HepG2 (cell line): ENCODE measurements around the gene NHSL1. TPM values are rescaled to one million over a fixed set of nuclear protein-coding genes. Genes with fewer than 3 reads are reported as not detected.

Source experiments
- ARNT ChIP-seq: fragments of 450-650 bp; IDR thresholded peaks from 2 replicates; pipeline ENCODE4 v1.6.1; 2017
- FOXA1 ChIP-seq, 2 experiments: fragments of 450-650 bp in 1 of 2; sonication (generic) in 1 of 2; formaldehyde crosslinking in 1 of 2; IDR thresholded peaks; 2 replicates each; pipeline versions ENCODE4 v1.4.0 to v1.6.1; 2016 to 2020; ENCODE audit warnings: missing genetic modification reagents in 1 of 2
- KLF16 ChIP-seq, 2 experiments: sonication (generic) in 1 of 2; formaldehyde crosslinking in 1 of 2; IDR thresholded peaks; 2 replicates each; pipeline versions ENCODE4 v1.6.1 to v1.8.0; 2016 to 2023; ENCODE audit warnings: missing genetic modification reagents in 2 of 2, missing compliant biosample characterization in 1 of 2
- NFE2 ChIP-seq: sonication (generic); formaldehyde crosslinking; IDR thresholded peaks from 2 replicates; pipeline ENCODE4 v1.4.0; 2020; ENCODE audit warnings: missing genetic modification reagents
- NR3C1 ChIP-seq: sonication (generic); formaldehyde crosslinking; IDR thresholded peaks from 2 replicates; pipeline ENCODE4 v1.4.0; 2020; ENCODE audit warnings: missing genetic modification reagents
- PAX8 ChIP-seq: sonication (generic); formaldehyde crosslinking; IDR thresholded peaks from 2 replicates; pipeline ENCODE4 v1.8.0; 2022; ENCODE audit warnings: mild to moderate bottlenecking, missing genetic modification reagents, borderline replicate concordance
- SMAD9 ChIP-seq: sonication (generic); formaldehyde crosslinking; IDR thresholded peaks from 2 replicates; pipeline ENCODE4 v1.5.1; 2020; ENCODE audit warnings: mild to moderate bottlenecking, missing genetic modification reagents
- TARDBP ChIP-seq: sonication (generic); formaldehyde crosslinking; IDR thresholded peaks from 2 replicates; pipeline ENCODE4 v1.8.0; 2022; ENCODE audit warnings: mild to moderate bottlenecking, missing genetic modification reagents
- YEATS2 ChIP-seq: sonication (generic); formaldehyde crosslinking; IDR thresholded peaks from 2 replicates; pipeline ENCODE4 v1.4.0; 2020; ENCODE audit warnings: missing genetic modification reagents, borderline replicate concordance
- ZIK1 ChIP-seq: sonication (generic); formaldehyde crosslinking; IDR thresholded peaks from 2 replicates; pipeline ENCODE4 v1.5.0; 2020; ENCODE audit warnings: mild to moderate bottlenecking, low read depth, missing genetic modification reagents, borderline replicate concordance
- ZNF562 ChIP-seq: sonication (generic); formaldehyde crosslinking; IDR thresholded peaks from 2 replicates; pipeline ENCODE4 v1.8.0; 2022; ENCODE audit warnings: missing genetic modification reagents, borderline replicate concordance
- ZNF598 ChIP-seq: sonication (generic); formaldehyde crosslinking; IDR thresholded peaks from 2 replicates; pipeline ENCODE4 v1.5.1; 2020; ENCODE audit warnings: mild to moderate bottlenecking, missing genetic modification reagents, borderline replicate concordance
- ZNF619 ChIP-seq: sonication (generic); formaldehyde crosslinking; IDR thresholded peaks from 2 replicates; pipeline ENCODE4 v1.4.0; 2020; ENCODE audit warnings: mild to moderate bottlenecking, missing genetic modification reagents
- ZNF766 ChIP-seq: sonication (generic); formaldehyde crosslinking; IDR thresholded peaks from 2 replicates; pipeline ENCODE4 v1.5.0; 2020; ENCODE audit warnings: missing genetic modification reagents, borderline replicate concordance
- ZNF775 ChIP-seq: sonication (generic); formaldehyde crosslinking; IDR thresholded peaks from 2 replicates; pipeline ENCODE4 v1.4.0; 2020; ENCODE audit warnings: missing genetic modification reagents, mild to moderate bottlenecking, moderate library complexity, borderline replicate concordance
- polyA plus RNA-seq, 8 experiments: library from polyadenylated mRNA; depleted of rRNA in 3 of 8; stranded (reverse) in 7 of 8; unstranded in 1 of 8; fragments of >200 nt; fragmentation: Illumina TruSeq in 4 of 8; extraction: Trizol in 4 of 8; gene quantifications; 2 replicates each; pipeline versions ENCODE4 v1.2.1 to v1.2.3, GENCODE V29; 2011 to 2016; ENCODE audit warnings: low read depth in 4 of 8, missing spikeins in 1 of 8, mixed read lengths in 1 of 8; ENCODE audit not compliant: insufficient read depth in 1 of 8
- total RNA-seq, 5 experiments: library from RNA; depleted of rRNA; stranded (reverse); fragments of >200 nt; fragmentation: Illumina TruSeq; extraction: Trizol; gene quantifications; 2 replicates each; pipeline ENCODE4 v1.2.3, GENCODE V29; 2016; ENCODE audit warnings: low read depth in 1 of 5
- TF ChIP-seq, protein P1 (sequence below): sonication (generic); formaldehyde crosslinking; IDR thresholded peaks from 2 replicates; pipeline ENCODE4 v1.4.0; 2020; ENCODE audit warnings: missing genetic modification reagents, borderline replicate concordance
- TF ChIP-seq, protein P2 (sequence below): sonication (generic); formaldehyde crosslinking; conservative IDR thresholded peaks from 2 replicates; pipeline ENCODE4 v1.4.0; 2020; ENCODE audit warnings: missing genetic modification reagents
- TF ChIP-seq, protein P3 (sequence below): sonication (generic); formaldehyde crosslinking; IDR thresholded peaks from 2 replicates; pipeline ENCODE4 v1.4.0; 2020; ENCODE audit warnings: low read depth, mild to moderate bottlenecking, missing genetic modification reagents
- TF ChIP-seq, protein P4 (sequence below): sonication (generic); formaldehyde crosslinking; IDR thresholded peaks from 2 replicates; pipeline ENCODE4 v1.5.0; 2020; ENCODE audit warnings: mild to moderate bottlenecking, missing genetic modification reagents, moderate library complexity
- TF ChIP-seq, protein P5 (sequence below): IDR thresholded peaks from 2 replicates; pipeline ENCODE4 v1.6.1; 2016; ENCODE audit warnings: low read depth, control low read depth

NHSL1 gene
- total and polyA plus RNA-seq, 2 of the 13 experiments (the other 11 are each of a cell fraction or from before 2014, with no cell fraction given): 24.9 to 53.6 TPM

DNA sequence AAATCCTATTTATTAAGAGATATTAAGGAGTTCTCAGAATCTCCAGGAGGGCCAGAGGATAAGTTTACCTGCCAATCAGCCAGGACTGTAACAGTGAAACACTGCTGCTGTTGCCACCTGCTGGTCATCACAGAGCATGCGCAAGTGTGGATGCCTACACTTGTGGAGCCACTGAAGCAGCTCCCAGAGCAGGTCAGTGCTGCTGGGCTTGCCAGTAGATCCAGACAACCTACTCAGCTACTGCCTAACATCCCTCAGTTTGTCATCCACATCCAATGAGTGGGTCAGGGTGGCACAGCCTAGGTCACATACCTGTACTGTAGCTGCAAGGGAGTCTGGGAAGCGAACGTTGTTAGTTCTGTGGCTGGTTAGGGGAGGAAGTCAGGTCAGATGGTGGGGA is 18.3 kb upstream of the NHSL1 start (continued):
- TF ChIP-seq KLF16 (CRISPR knock-in tag; IDR thresholded peaks at IDR 0.05) (no peak), ZNF562 (CRISPR knock-in tag) (no peak), ZNF598 (CRISPR knock-in tag) (peak; percentile 29; the same call in 1 of the 2 replicates), YEATS2 (CRISPR knock-in tag) (no peak), ZNF766 (CRISPR knock-in tag) (no peak), ZNF775 (CRISPR knock-in tag) (no peak), NR3C1 (CRISPR knock-in tag) (no peak), FOXA1 (IDR thresholded peaks at IDR 0.05) (no peak), FOXA1 (CRISPR knock-in tag; IDR thresholded peaks at IDR 0.05) (peak; percentile 68), SMAD9 (CRISPR knock-in tag) (no peak), TARDBP (CRISPR knock-in tag) (no peak; the same call in 1 of the 2 replicates), ZNF619 (CRISPR knock-in tag) (no peak), PAX8 (no peak), ZIK1 (CRISPR knock-in tag) (no peak), NFE2 (CRISPR knock-in tag) (no peak), ARNT (no peak)
- TF ChIP-seq, protein P1, sequence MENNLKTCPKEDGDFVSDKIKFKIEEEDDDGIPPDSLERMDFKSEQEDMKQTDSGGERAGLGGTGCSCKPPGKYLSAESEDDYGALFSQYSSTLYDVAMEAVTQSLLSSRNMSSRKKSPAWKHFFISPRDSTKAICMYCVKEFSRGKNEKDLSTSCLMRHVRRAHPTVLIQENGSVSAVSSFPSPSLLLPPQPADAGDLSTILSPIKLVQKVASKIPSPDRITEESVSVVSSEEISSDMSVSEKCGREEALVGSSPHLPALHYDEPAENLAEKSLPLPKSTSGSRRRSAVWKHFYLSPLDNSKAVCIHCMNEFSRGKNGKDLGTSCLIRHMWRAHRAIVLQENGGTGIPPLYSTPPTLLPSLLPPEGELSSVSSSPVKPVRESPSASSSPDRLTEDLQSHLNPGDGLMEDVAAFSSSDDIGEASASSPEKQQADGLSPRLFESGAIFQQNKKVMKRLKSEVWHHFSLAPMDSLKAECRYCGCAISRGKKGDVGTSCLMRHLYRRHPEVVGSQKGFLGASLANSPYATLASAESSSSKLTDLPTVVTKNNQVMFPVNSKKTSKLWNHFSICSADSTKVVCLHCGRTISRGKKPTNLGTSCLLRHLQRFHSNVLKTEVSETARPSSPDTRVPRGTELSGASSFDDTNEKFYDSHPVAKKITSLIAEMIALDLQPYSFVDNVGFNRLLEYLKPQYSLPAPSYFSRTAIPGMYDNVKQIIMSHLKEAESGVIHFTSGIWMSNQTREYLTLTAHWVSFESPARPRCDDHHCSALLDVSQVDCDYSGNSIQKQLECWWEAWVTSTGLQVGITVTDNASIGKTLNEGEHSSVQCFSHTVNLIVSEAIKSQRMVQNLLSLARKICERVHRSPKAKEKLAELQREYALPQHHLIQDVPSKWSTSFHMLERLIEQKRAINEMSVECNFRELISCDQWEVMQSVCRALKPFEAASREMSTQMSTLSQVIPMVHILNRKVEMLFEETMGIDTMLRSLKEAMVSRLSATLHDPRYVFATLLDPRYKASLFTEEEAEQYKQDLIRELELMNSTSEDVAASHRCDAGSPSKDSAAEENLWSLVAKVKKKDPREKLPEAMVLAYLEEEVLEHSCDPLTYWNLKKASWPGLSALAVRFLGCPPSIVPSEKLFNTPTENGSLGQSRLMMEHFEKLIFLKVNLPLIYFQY (CRISPR knock-in tag): no peak
- TF ChIP-seq, protein P2, sequence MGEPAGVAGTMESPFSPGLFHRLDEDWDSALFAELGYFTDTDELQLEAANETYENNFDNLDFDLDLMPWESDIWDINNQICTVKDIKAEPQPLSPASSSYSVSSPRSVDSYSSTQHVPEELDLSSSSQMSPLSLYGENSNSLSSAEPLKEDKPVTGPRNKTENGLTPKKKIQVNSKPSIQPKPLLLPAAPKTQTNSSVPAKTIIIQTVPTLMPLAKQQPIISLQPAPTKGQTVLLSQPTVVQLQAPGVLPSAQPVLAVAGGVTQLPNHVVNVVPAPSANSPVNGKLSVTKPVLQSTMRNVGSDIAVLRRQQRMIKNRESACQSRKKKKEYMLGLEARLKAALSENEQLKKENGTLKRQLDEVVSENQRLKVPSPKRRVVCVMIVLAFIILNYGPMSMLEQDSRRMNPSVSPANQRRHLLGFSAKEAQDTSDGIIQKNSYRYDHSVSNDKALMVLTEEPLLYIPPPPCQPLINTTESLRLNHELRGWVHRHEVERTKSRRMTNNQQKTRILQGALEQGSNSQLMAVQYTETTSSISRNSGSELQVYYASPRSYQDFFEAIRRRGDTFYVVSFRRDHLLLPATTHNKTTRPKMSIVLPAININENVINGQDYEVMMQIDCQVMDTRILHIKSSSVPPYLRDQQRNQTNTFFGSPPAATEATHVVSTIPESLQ (CRISPR knock-in tag): no peak
- TF ChIP-seq, protein P3, sequence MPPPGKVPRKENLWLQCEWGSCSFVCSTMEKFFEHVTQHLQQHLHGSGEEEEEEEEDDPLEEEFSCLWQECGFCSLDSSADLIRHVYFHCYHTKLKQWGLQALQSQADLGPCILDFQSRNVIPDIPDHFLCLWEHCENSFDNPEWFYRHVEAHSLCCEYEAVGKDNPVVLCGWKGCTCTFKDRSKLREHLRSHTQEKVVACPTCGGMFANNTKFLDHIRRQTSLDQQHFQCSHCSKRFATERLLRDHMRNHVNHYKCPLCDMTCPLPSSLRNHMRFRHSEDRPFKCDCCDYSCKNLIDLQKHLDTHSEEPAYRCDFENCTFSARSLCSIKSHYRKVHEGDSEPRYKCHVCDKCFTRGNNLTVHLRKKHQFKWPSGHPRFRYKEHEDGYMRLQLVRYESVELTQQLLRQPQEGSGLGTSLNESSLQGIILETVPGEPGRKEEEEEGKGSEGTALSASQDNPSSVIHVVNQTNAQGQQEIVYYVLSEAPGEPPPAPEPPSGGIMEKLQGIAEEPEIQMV (CRISPR knock-in tag): no peak
- TF ChIP-seq, protein P4, sequence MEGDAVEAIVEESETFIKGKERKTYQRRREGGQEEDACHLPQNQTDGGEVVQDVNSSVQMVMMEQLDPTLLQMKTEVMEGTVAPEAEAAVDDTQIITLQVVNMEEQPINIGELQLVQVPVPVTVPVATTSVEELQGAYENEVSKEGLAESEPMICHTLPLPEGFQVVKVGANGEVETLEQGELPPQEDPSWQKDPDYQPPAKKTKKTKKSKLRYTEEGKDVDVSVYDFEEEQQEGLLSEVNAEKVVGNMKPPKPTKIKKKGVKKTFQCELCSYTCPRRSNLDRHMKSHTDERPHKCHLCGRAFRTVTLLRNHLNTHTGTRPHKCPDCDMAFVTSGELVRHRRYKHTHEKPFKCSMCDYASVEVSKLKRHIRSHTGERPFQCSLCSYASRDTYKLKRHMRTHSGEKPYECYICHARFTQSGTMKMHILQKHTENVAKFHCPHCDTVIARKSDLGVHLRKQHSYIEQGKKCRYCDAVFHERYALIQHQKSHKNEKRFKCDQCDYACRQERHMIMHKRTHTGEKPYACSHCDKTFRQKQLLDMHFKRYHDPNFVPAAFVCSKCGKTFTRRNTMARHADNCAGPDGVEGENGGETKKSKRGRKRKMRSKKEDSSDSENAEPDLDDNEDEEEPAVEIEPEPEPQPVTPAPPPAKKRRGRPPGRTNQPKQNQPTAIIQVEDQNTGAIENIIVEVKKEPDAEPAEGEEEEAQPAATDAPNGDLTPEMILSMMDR (CRISPR knock-in tag): peak; percentile 88
- TF ChIP-seq, protein P5, sequence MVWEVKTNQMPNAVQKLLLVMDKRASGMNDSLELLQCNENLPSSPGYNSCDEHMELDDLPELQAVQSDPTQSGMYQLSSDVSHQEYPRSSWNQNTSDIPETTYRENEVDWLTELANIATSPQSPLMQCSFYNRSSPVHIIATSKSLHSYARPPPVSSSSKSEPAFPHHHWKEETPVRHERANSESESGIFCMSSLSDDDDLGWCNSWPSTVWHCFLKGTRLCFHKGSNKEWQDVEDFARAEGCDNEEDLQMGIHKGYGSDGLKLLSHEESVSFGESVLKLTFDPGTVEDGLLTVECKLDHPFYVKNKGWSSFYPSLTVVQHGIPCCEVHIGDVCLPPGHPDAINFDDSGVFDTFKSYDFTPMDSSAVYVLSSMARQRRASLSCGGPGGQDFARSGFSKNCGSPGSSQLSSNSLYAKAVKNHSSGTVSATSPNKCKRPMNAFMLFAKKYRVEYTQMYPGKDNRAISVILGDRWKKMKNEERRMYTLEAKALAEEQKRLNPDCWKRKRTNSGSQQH (CRISPR knock-in tag): no peak
